MM.1S (cell line): Measurements from ENCODE around the gene YJEFN3.

ENCODE experiments used
- EZH2 ChIP-seq: fragments of 300-600 bp; sonication (generic); optimal IDR thresholded peaks from 2 replicates; pipeline ENCODE3; 2017; ENCODE audit warnings: low read depth, mild to moderate bottlenecking, antibody characterized with exemption, low read length, mixed read lengths
- EZH2phosphoT487 ChIP-seq: fragments of 300-600 bp; sonication (generic); IDR thresholded peaks from 2 replicates; pipeline ENCODE4 v1.6.1; 2018; ENCODE audit warnings: antibody characterized with exemption, low read length

GRCh38 chr19:19487950-19488874 lies 40.5 kb upstream of the YJEFN3 start:
- no peak for TF ChIP-seq EZH2phosphoT487
- no peak for TF ChIP-seq EZH2
